Choroid plexus epithelial cell (primary cell): ENCODE measurements around the gene AP1M1.

Source experiments
- DNase-seq: peaks from one replicate; pipeline ENCODE4 v3.0.0-alpha.2; 2010; ENCODE audit warnings: low read depth
- H3K4me3 ChIP-seq: 2 replicates; pipeline ENCODE4 v1.5.1; 2011; ENCODE audit warnings: low read depth, mild to moderate bottlenecking, control low read depth, low read length, moderate library complexity
- TF ChIP-seq, protein P1 (sequence below): conservative IDR thresholded peaks from 2 replicates; pipeline ENCODE4 v1.5.1; 2011; ENCODE audit warnings: low read depth, mild to moderate bottlenecking, control low read depth, inconsistent platforms, low read length, moderate library complexity

Gene AP1M1

GRCh38 chr19:16247353-16248182 lies 49.9 kb downstream of the AP1M1 start:
- TF ChIP-seq, protein P1, sequence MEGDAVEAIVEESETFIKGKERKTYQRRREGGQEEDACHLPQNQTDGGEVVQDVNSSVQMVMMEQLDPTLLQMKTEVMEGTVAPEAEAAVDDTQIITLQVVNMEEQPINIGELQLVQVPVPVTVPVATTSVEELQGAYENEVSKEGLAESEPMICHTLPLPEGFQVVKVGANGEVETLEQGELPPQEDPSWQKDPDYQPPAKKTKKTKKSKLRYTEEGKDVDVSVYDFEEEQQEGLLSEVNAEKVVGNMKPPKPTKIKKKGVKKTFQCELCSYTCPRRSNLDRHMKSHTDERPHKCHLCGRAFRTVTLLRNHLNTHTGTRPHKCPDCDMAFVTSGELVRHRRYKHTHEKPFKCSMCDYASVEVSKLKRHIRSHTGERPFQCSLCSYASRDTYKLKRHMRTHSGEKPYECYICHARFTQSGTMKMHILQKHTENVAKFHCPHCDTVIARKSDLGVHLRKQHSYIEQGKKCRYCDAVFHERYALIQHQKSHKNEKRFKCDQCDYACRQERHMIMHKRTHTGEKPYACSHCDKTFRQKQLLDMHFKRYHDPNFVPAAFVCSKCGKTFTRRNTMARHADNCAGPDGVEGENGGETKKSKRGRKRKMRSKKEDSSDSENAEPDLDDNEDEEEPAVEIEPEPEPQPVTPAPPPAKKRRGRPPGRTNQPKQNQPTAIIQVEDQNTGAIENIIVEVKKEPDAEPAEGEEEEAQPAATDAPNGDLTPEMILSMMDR = peak; percentile 96
- no peak overlapping the region for H3K4me3 ChIP-seq
- peak; percentile 73 for DNase-seq

DNA sequence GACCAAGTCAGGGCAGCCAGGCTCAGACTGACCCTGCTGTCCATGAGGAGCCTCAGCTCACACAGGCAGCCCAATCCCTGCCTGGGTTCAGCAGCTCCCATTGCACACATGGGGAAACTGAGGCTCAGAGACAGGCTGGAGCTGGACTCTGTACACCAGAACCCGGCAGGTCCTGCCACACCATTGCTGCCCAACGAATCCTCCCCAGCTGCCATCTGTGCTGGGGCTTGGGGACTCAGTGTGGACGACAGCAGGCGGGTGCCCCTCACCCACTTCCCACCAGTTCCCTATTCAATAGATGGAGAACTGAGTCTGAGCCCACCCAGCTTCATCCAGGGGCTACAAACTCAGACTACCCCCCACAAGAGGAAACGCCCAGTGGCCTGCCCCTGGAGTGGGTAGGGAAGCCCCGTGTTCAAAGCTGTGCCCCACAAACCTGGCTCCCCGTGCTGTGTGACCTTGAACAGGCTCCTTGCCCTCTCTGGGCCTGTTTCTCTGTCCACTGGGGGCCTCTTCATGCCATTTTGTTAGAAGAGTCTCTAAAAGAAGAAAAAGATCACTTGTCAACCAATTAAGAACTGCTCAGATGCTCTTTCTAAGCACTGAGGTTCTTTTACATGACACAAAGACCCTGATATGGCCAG lies 50.8 kb downstream of the AP1M1 start:
- no peak for DNase-seq
- TF ChIP-seq, protein P1 = no peak
- H3K4me3 ChIP-seq = no peak overlapping the region

DNA sequence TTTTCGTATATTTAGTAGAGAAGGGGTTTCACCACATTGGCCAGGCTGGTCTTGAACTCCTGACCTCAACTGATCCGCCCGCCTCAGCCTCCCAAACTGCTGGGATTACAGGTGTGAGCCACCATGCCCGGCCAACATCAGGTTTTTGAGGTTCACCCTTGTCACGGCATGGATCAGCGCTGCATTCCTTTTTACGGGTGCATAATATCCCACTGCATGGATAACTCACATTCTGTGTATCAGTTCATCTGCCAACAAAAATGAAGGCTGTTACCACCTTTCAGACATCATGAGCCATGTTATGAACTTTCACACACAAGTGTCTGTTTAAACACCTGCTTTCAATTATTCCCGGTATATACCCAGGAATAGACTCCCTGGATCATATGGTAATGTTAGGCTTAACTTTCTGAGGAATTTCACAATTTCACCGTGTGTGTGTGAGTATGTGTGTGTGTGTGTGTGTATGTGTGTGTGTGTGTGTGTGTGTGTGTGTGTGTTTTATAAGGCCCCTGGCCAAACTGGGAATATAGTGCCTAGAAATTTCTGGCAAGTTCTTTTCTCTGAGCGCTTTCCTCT lies 52.2 kb downstream of the AP1M1 start:
- peak; percentile 18 for DNase-seq
- no peak overlapping the region for H3K4me3 ChIP-seq
- TF ChIP-seq, protein P1 = no peak

- no peak for DNase-seq
- H3K4me3 ChIP-seq = no peak overlapping the region
- TF ChIP-seq, protein P1 = no peak
Observed at GRCh38 chr19:16252459-16253205, 54.9 kb downstream of the AP1M1 start.

GRCh38 chr19:16254851-16255408 lies 57.2 kb downstream of the AP1M1 start:
- H3K4me3 ChIP-seq = no peak overlapping the region
- TF ChIP-seq, protein P1 = no peak
- no peak for DNase-seq

DNA sequence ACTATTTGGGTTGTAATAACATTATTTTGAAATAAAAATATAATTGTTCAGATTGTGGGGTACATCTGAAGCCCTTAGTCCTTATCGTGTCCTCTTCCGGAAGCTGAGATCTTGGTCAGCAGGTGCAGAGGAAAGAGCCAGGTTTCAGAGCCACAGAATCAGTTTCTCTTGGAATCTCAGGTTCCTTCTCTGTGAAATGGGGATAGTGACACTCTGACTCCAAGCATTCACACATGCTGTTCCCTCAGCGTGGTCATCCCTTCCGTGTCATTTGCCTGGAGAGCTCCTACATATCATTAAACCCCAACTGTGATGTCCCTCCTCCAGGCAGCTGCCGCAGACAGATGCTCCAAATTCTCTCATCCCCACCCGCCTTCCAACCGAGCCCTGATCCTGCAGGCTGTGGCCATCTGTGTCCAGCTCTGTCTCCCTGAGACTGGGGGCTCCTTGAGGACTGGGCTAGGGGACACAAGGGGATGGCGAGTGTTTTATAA lies 59.8 kb downstream of the AP1M1 start:
- no peak for DNase-seq
- TF ChIP-seq, protein P1 = no peak
- H3K4me3 ChIP-seq = no peak overlapping the region
